ENCODE measurements around the gene TTI1.
"Not testable (repeated sequence)": the region's sequence is repeated elsewhere in the genome, so short reads cannot be mapped to it uniquely, and the experiment has no call there.

The TTI1 gene

GRCh38 chr20:37977338-37977737 lies 55.9 kb downstream of the TTI1 start:
- no peak overlapping the region for H3K27ac ChIP-seq (ENCODE audit: low read depth, low read length)
- H3K36me3 ChIP-seq (ENCODE audit: control insufficient read depth, insufficient read depth, low read length): no peaks in the 10 kb centered on the region
- H3K4me3 ChIP-seq (ENCODE audit: low read length): no peak overlapping the region
- H3K4me1 ChIP-seq (ENCODE audit: control insufficient read depth, insufficient read depth, low read length): no peaks in the 10 kb centered on the region
- no peaks in the 10 kb centered on the region for H3K27me3 ChIP-seq (ENCODE audit: control insufficient read depth, insufficient read depth, low read length)
- no peak overlapping the region for H3K9ac ChIP-seq (ENCODE audit: low read length)

DNA sequence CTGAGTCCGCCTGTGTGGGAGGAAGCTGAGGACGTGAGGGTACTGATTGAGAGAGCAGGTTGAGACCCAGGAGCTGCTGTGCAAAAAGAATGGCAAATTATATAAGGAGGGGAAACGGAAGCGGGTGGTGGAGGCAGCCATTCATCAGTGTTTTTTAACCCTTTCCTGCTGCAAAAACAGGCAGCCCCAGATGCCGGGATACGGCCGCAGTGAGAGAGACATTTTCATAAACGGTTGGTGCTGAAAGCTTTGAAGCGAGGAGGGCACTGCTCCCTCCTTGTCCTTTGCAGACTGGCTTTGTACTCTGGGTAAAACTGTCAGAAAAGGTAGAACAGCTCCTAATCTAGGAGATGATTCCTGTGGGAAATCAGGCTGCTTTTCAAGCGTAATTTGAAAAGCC lies 56.4 kb downstream of the TTI1 start:
- Histone ChIP-seq H3K9ac (ENCODE audit: low read length) (no peak overlapping the region), H3K36me3 (ENCODE audit: control insufficient read depth, insufficient read depth, low read length) (no peaks in the 10 kb centered on the region), H3K27ac (ENCODE audit: low read depth, low read length) (no peak overlapping the region), H3K27me3 (ENCODE audit: control insufficient read depth, insufficient read depth, low read length) (no peaks in the 10 kb centered on the region), H3K4me1 (ENCODE audit: control insufficient read depth, insufficient read depth, low read length) (no peaks in the 10 kb centered on the region), H3K4me3 (ENCODE audit: low read length) (no peak overlapping the region)

DNA sequence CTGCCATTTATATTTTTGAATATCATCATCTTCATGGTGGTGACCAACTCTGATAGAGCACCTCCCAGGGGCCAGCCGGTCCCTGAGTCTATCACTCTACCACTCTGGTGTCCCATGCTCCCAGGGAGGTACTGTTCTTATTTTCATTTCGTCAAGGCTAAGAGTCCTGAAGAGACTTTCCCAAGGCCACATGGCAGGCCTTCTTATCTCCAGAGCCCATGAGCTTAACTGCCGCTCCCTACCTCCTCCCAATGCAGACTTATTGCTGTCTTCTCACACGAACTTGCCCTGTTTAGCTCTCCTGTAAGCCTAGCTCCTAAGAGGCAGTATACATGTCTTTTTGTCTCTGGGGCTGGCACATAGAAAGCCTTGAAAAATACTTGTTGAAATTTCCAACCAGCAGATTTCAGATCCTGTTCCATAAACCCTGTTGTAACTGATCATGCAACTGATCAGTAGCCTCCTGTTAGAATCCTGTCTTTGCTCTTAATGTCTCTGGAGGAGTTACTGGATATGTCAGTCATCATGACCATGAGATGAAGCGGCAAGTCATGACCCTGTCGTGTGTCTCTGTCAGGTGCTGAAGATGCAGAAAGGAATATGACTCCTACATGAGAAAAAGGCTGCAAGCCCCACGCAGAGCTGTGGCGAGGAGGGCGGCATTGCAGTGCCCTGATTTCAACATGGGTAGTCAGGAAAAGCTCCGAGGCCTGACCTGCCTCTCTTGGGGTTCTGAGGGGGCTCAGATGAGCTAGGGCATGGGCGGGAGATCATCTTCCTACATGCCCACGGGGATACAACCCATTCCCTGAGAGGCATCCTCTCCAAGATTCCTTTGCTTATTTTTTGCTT lies 60.0 kb downstream of the TTI1 start:
- H3K4me1 ChIP-seq (ENCODE audit: control insufficient read depth, insufficient read depth, low read length): no peaks in the 10 kb centered on the region
- no peaks in the 10 kb centered on the region for H3K27me3 ChIP-seq (ENCODE audit: control insufficient read depth, insufficient read depth, low read length)
- H3K9ac ChIP-seq (ENCODE audit: low read length): no peak overlapping the region
- no peaks in the 10 kb centered on the region for H3K36me3 ChIP-seq (ENCODE audit: control insufficient read depth, insufficient read depth, low read length)
- no peak overlapping the region for H3K4me3 ChIP-seq (ENCODE audit: low read length)
- H3K27ac ChIP-seq (ENCODE audit: low read depth, low read length): no peak overlapping the region

DNA sequence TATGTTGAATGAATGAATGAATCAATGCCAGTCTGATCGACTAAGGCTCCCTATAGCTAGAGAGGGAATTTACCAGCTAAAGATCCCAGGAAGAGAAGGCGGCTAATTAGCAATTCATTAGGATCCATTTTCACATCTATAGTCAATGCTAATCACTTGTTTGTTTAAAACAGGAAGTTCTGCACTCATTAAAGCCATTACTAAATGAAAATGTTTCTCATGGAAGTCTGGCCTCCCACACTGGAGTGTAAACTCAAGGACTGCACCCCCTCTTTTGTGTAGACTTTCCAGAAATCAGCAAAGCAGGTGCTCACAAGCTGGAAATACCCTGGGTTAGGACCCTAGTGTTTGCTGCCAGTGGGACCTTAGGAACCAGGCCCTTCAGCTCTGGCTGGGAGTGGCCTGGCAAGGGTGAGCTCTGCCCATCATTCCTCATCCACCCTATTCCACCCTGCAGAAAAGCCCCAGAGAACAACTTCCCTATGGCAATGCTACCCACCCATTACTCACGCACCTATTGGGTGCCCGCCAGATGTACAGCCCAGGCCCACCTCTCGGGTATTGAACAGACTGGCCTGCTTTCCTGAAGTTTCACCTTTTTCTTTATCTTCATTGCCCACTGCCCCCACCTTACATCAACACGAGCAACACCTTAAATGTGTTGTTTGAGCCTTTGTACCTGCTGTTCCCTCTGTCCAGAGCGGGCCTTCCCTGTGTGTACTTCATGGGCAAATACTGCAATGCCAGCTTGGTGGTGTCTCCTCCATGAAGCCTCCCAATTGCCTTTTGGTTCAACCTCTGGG lies 60.8 kb downstream of the TTI1 start:
- H3K27ac ChIP-seq (ENCODE audit: low read depth, low read length): no peak overlapping the region
- no peaks in the 10 kb centered on the region for H3K27me3 ChIP-seq (ENCODE audit: control insufficient read depth, insufficient read depth, low read length)
- H3K4me3 ChIP-seq (ENCODE audit: low read length): no peak overlapping the region
- no peaks in the 10 kb centered on the region for H3K4me1 ChIP-seq (ENCODE audit: control insufficient read depth, insufficient read depth, low read length)
- no peak overlapping the region for H3K9ac ChIP-seq (ENCODE audit: low read length)
- no peaks in the 10 kb centered on the region for H3K36me3 ChIP-seq (ENCODE audit: control insufficient read depth, insufficient read depth, low read length)

DNA sequence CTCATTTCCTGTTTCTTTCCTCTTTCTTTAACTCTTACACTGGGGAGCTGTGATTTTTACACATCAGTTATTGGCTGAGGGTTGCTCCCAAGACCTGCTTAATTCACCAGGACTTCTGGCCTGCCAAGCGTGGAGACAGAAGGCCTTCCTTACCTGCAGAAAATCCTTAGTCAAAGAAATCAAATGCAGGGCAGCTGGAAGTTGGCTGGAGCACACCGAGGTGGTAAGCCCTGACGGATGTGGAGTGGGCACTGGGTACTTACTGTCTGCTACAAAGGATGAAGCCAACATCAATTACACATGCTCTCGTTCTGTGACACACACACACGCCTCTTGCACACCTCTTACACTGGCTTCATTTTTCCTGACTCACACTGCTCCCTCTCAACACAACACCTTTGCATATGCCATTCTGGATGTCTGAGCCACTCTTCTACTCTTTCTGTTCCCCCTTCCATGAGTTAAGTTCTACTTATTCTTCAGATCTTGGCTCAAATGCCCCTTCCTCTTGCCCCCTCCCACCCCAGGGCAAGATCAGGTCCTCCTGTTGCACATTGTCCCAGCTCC lies 61.6 kb downstream of the TTI1 start:
- H3K4me3 ChIP-seq (ENCODE audit: low read length): no peak overlapping the region
- no peaks in the 10 kb centered on the region for H3K4me1 ChIP-seq (ENCODE audit: control insufficient read depth, insufficient read depth, low read length)
- no peak overlapping the region for H3K9ac ChIP-seq (ENCODE audit: low read length)
- no peaks in the 10 kb centered on the region for H3K36me3 ChIP-seq (ENCODE audit: control insufficient read depth, insufficient read depth, low read length)
- H3K27ac ChIP-seq (ENCODE audit: low read depth, low read length): no peak overlapping the region
- no peaks in the 10 kb centered on the region for H3K27me3 ChIP-seq (ENCODE audit: control insufficient read depth, insufficient read depth, low read length)

DNA sequence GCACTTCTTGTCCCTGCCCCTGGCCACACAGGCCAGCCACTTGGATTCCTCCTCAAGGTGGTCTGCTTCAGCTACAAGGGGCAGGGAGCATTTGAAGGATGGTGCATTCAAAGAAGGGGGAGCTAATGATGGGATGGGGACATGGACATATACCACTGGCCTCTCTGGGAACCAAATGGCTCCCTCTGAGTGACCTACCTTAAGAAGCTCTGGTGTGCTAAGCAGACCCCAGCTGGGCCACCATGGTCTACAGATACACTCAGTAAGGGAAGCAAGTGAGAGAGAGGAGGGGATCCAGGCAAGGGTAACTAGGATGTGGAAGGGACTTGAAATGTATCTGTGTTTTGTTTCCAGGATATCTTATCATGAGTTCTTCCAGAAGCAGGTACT lies 62.4 kb downstream of the TTI1 start:
- H3K27ac ChIP-seq (ENCODE audit: low read depth, low read length): no peak overlapping the region
- H3K9ac ChIP-seq (ENCODE audit: low read length): no peak overlapping the region
- no peaks in the 10 kb centered on the region for H3K27me3 ChIP-seq (ENCODE audit: control insufficient read depth, insufficient read depth, low read length)
- no peak overlapping the region for H3K4me3 ChIP-seq (ENCODE audit: low read length)
- H3K4me1 ChIP-seq (ENCODE audit: control insufficient read depth, insufficient read depth, low read length): no peaks in the 10 kb centered on the region
- H3K36me3 ChIP-seq (ENCODE audit: control insufficient read depth, insufficient read depth, low read length): no peaks in the 10 kb centered on the region

- no peaks in the 10 kb centered on the region for H3K4me1 ChIP-seq (ENCODE audit: control insufficient read depth, insufficient read depth, low read length)
- H3K4me3 ChIP-seq (ENCODE audit: low read length): no peak overlapping the region
- H3K36me3 ChIP-seq (ENCODE audit: control insufficient read depth, insufficient read depth, low read length): no peaks in the 10 kb centered on the region
- no peaks in the 10 kb centered on the region for H3K27me3 ChIP-seq (ENCODE audit: control insufficient read depth, insufficient read depth, low read length)
- H3K9ac ChIP-seq (ENCODE audit: low read length): no peak overlapping the region
- no peak overlapping the region for H3K27ac ChIP-seq (ENCODE audit: low read depth, low read length)
Measured at GRCh38 chr20:37969949-37970855, 63.1 kb downstream of the TTI1 start.

DNA sequence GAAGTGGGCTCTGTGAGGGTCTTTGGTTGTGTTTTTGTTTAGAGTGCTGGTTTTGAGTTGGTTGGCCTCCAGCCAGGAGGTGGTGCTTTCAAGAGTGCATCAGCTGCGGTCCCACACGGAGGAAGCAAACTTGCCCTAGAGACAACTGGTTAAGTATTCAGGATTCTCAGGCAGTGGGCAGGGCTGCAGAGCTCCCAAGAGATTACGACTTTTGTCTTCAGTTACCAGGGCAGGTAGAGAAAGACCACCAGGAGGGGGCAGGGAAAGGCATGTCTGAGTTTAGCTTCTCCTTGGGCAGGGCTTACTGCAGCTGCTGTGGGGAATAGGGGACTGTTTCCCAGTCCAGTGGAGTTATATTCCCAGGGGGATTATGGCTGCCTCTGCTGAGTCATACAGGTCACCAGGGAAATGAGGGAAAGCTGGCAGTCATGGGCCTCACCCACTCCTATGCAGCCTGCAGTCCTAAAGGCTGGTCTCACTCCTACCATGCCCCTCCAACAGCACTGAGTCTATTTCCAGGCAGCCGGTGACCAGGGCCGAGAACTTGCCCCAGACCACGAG lies 64.3 kb downstream of the TTI1 start:
- H3K4me3 ChIP-seq (ENCODE audit: low read length): no peak overlapping the region
- H3K27ac ChIP-seq (ENCODE audit: low read depth, low read length): no peak overlapping the region
- H3K4me1 ChIP-seq (ENCODE audit: control insufficient read depth, insufficient read depth, low read length): no peaks in the 10 kb centered on the region
- no peak overlapping the region for H3K9ac ChIP-seq (ENCODE audit: low read length)
- H3K27me3 ChIP-seq (ENCODE audit: control insufficient read depth, insufficient read depth, low read length): no peaks in the 10 kb centered on the region
- no peaks in the 10 kb centered on the region for H3K36me3 ChIP-seq (ENCODE audit: control insufficient read depth, insufficient read depth, low read length)

DNA sequence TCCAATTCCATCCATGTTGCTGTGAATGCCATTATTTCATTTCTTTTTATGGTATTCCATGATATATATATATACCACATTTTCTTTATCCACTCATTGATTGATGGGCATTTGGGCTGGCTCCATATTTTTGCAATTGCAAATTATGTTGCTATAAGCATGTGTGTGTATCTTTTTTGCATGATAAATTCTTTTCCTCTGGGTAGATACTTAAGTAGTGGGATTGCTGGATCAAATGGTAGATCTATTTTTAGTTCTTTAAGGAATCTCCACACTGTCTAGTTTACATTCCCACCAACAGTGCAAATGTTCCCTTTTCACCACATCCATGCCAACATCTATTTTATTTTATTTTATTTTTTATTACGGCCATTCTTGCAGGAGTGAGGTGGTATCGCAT lies 69.8 kb downstream of the TTI1 start:
- H3K36me3 ChIP-seq (ENCODE audit: control insufficient read depth, insufficient read depth, low read length); H3K27ac ChIP-seq (ENCODE audit: low read depth, low read length); H3K4me3 ChIP-seq (ENCODE audit: low read length); H3K9ac ChIP-seq (ENCODE audit: low read length); H3K27me3 ChIP-seq (ENCODE audit: control insufficient read depth, insufficient read depth, low read length); H3K4me1 ChIP-seq (ENCODE audit: control insufficient read depth, insufficient read depth, low read length): not testable (repeated sequence)

GRCh38 chr20:37961066-37961465 lies 72.2 kb downstream of the TTI1 start:
- no peak overlapping the region for H3K9ac ChIP-seq (ENCODE audit: low read length)
- no peaks in the 10 kb centered on the region for H3K4me1 ChIP-seq (ENCODE audit: control insufficient read depth, insufficient read depth, low read length)
- no peak overlapping the region for H3K27ac ChIP-seq (ENCODE audit: low read depth, low read length)
- H3K4me3 ChIP-seq (ENCODE audit: low read length): no peak overlapping the region
- peaks cover 3% of the 10 kb centered on the region for H3K27me3 ChIP-seq (ENCODE audit: control insufficient read depth, insufficient read depth, low read length)
- no peaks in the 10 kb centered on the region for H3K36me3 ChIP-seq (ENCODE audit: control insufficient read depth, insufficient read depth, low read length)

DNA sequence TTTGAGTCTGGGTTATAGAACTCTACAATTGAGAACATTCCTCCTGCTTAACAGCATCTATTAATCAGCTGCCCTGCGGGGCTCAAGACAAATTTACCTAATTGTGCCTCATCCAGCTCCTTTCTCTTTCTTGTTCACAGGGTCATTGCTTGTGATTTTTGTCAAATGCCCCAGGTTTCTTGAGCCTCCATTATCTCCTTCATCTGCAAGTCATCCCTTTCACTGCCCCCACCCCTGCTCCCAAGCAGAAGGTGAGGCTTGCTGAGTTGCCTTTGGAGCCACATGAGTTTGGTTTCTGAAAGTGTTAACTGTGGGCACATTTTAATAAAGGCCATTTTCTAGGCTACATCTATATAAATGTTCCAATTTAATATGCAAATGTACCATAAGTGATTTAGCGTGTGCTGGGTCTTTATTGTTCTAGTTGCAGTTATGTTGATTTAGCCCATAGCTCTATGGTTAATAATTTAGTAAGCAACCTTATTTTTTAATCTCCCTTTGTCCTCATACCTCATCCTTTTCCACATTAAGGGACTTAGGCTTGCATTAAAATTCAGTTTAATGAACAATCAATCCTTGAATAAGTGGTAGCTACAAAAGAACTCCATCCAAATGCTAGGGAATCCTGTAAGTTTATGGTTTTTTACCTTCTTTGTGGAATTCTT lies 74.3 kb downstream of the TTI1 start:
- Histone ChIP-seq H3K27me3 (ENCODE audit: control insufficient read depth, insufficient read depth, low read length) (peaks cover 3% of the 10 kb centered on the region), H3K9ac (ENCODE audit: low read length) (no peak overlapping the region), H3K4me1 (ENCODE audit: control insufficient read depth, insufficient read depth, low read length) (no peaks in the 10 kb centered on the region), H3K4me3 (ENCODE audit: low read length) (no peak overlapping the region), H3K27ac (ENCODE audit: low read depth, low read length) (no peak overlapping the region), H3K36me3 (ENCODE audit: control insufficient read depth, insufficient read depth, low read length) (no peaks in the 10 kb centered on the region)

All from rectal smooth muscle tissue (tissue), 1 donor.